ENCODE data around the gene ATG7.

DNA sequence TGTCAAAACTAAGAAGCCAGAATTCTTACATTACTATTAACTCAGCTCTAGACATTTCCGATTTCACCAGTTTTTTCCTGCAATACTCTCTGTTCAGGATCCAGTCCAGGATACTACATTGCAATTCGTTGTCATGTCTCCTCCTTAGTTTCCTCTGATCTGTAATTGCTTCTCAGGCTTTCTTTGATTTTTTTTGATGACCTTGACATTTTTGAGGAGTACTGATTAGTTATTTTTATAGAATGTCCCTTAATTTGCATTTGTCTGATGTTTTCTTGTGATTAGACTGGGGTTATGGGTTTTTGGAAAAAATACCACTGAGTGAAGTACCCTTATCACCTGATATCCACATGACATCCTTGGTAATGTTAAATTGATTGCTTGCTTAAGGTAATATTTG, 57.6 kb downstream of the ATG7 start:
- no peak for TF ChIP-seq EP300 (IDR thresholded peaks at IDR 0.05)
- TF ChIP-seq, protein P1, sequence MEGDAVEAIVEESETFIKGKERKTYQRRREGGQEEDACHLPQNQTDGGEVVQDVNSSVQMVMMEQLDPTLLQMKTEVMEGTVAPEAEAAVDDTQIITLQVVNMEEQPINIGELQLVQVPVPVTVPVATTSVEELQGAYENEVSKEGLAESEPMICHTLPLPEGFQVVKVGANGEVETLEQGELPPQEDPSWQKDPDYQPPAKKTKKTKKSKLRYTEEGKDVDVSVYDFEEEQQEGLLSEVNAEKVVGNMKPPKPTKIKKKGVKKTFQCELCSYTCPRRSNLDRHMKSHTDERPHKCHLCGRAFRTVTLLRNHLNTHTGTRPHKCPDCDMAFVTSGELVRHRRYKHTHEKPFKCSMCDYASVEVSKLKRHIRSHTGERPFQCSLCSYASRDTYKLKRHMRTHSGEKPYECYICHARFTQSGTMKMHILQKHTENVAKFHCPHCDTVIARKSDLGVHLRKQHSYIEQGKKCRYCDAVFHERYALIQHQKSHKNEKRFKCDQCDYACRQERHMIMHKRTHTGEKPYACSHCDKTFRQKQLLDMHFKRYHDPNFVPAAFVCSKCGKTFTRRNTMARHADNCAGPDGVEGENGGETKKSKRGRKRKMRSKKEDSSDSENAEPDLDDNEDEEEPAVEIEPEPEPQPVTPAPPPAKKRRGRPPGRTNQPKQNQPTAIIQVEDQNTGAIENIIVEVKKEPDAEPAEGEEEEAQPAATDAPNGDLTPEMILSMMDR (IDR thresholded peaks at IDR 0.05): no peak
- no peak for TF ChIP-seq POLR2A (IDR thresholded peaks at IDR 0.05)
